GM12875 (cell line): ENCODE measurements around the gene IFNGR2.

ENCODE experiments used
- H3K4me3 ChIP-seq: one replicate; pipeline ENCODE4 v1.5.1; 2011; ENCODE audit warnings: low read depth, low read length, control low read depth
- TF ChIP-seq, protein P1 (sequence below): IDR thresholded peaks from 2 replicates; pipeline ENCODE4 v1.5.1; 2011; ENCODE audit warnings: low read depth, mild to moderate bottlenecking, control low read depth, inconsistent platforms, low read length, moderate library complexity, borderline replicate concordance; ENCODE audit not compliant: insufficient read depth

The IFNGR2 gene

DNA sequence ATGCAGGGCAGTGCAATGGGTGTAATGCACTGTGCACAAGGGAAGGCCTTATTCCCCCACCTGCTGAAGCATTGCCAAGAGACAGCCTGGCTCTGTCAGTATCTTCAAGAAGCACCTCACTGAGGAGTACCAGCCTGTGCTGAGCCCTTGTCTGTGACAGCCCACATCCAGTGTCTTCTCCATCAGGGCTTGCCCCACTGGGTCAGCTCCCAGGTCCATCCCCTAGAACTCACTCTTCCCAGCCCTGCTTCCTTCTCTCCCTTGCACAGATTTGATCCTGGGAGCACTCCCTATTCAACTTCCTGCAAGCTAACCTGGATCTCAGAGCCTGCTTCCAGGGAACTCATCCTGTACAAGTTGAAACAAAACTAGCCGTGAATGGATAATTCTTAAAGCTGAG is 33.6 kb upstream of the IFNGR2 start:
- H3K4me3 ChIP-seq: no peak overlapping the region
- TF ChIP-seq, protein P1, sequence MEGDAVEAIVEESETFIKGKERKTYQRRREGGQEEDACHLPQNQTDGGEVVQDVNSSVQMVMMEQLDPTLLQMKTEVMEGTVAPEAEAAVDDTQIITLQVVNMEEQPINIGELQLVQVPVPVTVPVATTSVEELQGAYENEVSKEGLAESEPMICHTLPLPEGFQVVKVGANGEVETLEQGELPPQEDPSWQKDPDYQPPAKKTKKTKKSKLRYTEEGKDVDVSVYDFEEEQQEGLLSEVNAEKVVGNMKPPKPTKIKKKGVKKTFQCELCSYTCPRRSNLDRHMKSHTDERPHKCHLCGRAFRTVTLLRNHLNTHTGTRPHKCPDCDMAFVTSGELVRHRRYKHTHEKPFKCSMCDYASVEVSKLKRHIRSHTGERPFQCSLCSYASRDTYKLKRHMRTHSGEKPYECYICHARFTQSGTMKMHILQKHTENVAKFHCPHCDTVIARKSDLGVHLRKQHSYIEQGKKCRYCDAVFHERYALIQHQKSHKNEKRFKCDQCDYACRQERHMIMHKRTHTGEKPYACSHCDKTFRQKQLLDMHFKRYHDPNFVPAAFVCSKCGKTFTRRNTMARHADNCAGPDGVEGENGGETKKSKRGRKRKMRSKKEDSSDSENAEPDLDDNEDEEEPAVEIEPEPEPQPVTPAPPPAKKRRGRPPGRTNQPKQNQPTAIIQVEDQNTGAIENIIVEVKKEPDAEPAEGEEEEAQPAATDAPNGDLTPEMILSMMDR: no peak

DNA sequence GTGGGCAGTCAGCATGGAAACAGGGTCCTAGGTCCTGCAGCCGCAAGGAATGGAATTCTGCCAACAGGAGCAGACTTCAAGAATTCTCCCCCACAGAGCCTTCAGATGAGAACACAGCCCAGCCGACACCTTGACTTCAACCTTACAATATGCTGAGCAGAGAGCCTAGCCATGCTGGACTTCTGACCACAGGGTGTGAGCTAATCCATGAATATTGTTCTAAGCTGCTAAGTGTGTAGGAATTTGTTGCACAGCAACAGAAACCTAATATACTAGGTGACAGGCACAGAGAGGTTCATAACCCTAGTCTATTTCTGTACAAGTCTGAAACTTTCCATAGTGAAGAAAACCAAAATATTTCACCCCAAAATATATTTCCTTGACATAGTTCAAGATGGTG is 32.9 kb upstream of the IFNGR2 start:
- no peak overlapping the region for H3K4me3 ChIP-seq
- TF ChIP-seq, protein P1: no peak

DNA sequence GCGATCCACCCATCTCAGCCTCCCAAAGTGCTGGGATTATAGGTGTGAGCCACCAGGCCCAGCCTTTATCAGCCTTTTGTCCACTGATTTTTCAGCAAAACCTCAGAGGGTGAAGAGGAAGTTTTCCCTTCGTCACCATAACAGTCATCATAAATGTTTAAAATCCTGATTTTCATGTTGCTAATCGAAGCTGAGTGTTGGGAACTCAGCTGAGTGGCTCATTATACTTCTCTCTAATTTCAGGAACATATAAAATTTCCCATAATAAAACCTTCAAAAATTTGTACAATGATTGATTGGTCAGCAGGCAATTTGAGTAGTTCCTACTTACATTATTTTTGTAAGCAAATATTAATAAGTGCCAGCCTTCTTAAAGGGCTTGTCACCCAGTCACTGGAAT is 31.8 kb upstream of the IFNGR2 start:
- TF ChIP-seq, protein P1: no peak

DNA sequence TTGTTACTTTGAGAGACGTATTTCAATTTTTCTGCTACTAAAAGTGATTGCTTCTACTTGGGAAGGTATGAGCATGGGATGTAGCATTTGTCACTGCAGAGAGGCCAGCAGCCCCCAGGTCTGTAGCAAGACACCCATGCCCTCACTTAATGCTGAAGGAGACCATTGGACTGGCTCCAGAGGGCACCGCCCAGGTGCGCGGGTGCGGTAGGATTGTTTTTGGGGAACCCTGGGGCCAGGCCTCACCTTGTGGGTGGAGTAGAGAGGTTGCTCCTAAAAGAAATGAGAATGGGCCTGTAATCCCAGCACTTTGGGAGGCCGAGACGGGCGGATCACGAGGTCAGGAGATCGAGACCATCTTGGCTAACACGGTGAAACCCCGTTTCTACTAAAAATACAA is 30.6 kb upstream of the IFNGR2 start:
- TF ChIP-seq, protein P1: no peak
- H3K4me3 ChIP-seq: no peak overlapping the region

More for the DNA sequence above, 31.8 kb upstream of the IFNGR2 start:
- no peak overlapping the region for H3K4me3 ChIP-seq

DNA sequence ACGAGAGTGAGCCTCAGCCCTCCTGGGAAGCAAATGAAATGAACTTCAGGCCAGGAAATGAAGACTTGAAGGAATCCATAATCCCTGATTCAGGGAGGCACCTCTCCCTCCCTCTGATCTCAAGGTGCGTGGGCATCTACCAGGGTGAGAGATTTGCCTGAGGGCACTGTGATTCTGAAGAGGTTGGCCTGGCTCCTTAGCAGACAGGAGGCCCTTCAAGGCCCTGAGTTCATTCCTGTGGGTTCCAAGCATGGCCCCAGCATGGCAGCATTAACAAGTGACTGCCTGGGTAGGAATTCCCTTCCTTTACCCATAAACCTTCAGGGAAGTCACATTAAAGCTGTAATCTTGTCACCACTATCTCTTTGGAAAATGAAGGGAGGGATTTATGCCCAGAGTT is 29.8 kb upstream of the IFNGR2 start:
- no peak overlapping the region for H3K4me3 ChIP-seq

DNA sequence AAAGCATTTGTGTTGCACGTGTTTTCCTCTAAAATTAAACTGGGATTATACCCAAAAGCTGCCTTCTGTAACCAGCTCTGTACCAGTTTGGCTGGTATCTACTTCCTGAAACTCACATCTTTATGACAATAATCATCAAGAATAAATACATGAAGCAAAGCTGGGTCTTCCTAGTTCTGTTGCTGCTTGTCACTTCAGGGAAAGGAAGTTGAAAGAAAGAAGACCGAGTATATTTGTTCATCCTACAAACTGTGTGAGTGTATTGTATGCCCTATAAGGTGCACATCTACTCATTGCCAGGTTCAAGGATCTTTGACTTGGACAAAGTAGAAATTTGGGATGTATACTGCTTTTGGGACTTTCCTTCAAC is 29.1 kb upstream of the IFNGR2 start:
- no peak overlapping the region for H3K4me3 ChIP-seq
- TF ChIP-seq, protein P1: no peak

More for the DNA sequence above, 29.8 kb upstream of the IFNGR2 start:
- TF ChIP-seq, protein P1: no peak

DNA sequence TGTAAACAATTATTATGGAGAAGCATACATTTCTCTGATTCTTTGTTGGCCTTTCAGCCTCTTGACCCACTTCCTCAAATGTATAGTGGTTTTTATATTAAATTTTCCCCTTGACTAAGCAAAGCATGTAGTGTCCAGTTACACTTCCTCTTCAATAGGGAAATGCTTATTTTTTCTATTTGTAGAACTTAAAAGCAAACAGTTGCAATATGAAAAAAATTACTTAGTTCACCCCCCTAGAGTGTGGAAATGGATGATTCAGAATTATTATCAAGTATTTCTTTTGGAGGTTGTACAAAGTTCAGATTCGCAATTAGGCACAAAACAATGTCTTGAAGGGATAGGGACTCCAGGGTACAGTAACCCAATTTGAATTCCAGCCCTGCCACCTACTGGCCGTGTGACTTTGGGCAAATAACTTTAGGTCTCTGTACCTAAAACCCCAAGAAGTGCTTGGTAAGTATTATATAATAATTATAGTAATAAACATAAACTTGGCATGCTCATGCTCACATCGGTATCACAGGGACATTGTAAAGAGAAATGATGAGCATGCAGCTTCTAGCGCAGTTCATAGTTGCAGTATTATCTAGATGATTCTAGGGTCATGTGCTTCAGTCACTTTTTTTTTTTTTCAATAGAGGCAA is 28.6 kb upstream of the IFNGR2 start:
- H3K4me3 ChIP-seq: no peak overlapping the region
- TF ChIP-seq, protein P1: peak; percentile 54; the same call in 1 of the 2 replicates
